Activated effector memory CD4-positive, alpha-beta T cell treated with anti-CD3 and anti-CD28 coated beads, Interleukin-2, amount 50 U/mL, for 16 hours (primary cell): ENCODE results near the gene GRB10.
"Not testable (repeated sequence)": the region's sequence is repeated elsewhere in the genome, so short reads cannot be mapped to it uniquely, and the experiment has no call there.

Experiments
- DNase-seq: peaks from one replicate; pipeline ENCODE4 v3.0.0-alpha.2; 2020

Gene GRB10

DNA sequence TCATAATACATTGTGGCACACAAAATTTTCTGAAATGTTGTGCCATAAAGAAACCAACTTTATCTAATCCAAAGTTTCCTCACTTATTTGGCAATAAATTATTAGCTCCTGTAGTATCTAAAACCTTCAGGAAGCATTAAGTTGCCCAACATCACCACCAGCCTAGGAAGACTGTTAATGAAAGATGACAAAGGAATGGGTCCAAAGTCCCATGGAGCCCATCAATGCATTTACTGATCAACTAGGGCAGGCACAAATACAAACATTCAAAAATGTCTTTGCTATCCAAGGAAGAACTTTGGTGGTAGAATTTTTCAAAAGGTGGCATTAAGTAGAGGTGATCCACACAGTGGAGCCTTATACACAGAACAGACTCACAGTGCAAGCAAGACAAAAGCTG, 4.5 kb downstream of the GRB10 start:
- DNase-seq = no peak

DNA sequence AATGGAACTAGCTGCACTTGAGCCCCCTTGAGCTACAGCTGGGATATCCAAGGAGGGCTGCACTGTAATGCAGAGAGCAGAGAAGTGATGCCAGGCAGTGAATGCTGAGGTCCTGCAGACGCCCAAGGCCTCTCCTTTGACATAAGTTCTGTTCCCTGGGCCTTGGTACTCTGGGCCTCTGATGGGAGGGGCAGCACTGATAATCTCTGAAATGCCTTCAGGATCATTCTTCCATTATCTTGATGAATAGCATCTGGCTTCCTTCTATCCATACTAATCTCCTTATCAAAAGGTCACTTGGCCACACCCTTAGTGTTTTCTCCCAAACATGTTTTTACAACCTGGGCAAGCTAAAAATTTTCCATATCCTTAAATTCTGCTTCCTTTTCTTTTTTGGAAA, 6.9 kb downstream of the GRB10 start:
- no peak for DNase-seq

DNA sequence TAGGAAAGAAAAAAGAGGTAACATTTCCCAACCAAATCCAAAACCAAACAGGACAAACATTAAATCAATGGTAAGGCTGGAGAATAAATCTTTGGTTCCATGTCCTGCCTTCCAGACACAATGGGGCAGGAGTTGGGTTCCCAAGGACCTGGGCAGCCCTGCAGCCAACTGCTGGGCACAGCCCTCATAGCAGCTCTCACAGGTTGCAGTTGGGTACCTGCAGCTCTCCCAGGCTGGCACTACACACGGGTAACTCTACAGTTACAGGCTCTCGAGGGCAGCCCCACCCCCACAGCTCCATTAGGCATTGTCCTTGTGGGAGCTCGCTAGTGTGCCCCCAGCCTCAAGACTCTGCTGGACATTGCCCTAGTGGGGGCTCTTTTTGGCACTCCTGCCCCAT, 7.5 kb downstream of the GRB10 start:
- DNase-seq = no peak

DNA sequence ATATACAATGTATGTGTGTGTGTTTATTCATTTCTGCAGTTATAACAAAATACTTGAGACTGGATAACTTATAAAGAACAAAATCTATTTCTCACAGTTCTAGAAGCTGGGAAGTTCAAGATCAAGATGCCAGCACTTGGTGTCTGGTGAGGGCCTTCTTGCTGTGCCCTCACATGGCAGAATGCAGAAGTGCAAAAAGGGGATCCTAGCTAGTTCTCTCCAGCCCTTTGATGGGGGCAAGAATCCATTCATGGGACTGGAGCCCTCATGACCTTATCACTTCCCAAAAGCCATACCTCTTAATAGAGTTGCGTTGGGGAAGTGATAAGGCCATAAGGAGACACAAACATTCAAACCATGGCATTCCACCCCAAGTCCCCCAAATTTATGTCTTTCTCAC, 8.4 kb downstream of the GRB10 start:
- DNase-seq = no peak

DNA sequence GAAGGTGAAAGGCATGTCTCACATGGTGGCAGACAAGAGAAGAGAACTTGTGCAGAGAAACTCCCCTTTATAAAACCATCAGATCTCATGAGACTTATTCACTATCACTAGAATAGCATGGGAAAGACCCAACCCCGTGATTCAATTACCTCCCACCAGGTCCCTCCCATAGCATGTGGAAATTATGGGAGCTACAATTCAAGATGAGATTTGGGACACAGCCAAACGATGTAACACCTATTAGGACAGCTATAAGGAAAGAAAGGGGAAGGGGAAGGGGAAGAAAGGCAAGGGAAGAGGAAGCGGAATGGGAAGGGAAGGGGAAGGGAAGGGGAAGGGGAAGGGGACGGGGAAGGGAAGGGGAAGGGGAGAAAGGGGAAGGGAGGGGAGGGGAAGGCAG, 9.6 kb downstream of the GRB10 start:
- not testable (repeated sequence) for DNase-seq

DNA sequence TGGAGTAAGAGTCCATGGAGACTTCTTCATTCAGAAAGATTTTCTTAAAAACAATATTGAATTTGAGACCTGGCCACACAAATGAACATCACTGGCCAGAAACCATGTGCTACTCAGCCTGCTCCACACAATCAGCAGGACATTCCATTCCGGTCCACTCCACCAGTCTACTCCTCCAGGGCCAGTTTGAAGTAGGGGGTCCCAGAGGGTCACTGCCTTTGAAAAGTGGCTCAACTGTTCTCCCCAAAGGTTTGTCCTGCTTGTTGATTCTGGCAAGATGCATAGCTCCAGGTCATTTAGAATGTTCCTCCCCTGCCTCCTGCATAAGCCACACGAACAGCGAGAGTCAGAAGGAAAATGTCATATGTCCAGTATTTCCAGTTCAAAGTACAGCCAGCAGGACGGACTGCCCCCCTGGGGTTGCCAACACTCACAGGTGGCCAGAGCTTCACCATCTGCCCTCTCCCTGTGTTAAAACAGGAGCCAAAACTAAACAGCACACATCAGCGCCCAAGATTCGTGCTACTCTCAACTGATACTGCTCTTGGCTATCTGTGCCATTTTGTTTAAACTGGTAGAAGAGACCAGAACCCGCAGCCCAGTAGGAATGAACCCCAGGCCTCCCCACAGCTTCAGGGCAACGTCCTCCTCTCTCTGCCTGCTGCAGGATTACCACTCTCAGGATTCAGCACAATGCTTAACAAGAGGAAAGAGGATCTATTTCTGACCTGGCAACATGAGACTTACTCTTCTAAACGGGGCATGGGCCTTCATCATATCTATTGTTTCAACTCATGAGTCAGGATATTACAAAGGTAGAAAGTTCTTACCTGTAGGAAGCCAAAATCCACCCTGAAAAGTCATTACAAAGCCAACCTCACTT, 11.3 kb downstream of the GRB10 start:
- no peak for DNase-seq

DNA sequence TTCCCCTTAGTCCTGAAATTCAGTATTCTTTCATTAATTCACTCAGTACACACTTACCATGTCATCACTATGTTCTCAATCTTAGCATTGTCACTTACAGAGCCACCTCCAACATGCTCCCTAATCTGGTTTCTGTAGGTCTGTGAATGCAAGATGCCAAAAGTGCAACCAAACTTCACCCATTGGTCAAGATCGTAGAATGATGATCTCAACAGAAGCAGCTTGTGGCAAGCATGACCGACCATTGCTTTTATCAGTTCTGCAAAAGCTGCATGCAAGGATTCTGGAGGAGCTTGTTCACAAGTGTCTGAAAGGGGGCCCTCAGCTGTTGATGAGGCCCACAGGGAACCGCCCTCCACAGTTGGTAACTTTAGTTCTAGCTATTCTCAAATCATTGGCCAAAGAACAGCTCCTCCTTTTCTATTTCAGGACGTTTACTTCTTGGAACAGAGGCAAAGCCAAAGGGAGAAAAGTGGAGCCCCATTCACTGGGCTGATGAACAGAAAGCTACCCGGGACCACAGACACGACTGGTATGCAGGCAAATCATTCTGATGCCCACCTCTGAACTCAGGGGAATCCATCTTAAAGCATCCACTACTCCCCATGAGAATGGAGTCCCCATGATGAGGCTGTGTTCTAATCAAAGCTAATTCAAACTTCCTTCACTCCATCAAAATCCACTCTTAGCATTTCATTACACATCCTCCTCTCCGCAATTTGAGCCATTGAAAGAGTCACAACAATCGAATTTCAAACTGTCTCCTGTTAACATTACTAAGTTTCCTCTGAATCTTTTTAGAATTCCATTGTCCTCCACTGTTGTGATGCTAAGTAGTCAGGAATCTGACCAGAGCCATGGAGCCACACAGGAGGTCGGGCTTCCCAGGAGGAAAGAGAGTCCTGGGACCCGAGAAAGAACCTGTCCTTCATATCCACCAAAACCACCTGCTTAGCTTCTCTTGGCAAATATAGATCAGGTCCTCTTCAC, 13.9 kb downstream of the GRB10 start:
- DNase-seq = no peak

DNA sequence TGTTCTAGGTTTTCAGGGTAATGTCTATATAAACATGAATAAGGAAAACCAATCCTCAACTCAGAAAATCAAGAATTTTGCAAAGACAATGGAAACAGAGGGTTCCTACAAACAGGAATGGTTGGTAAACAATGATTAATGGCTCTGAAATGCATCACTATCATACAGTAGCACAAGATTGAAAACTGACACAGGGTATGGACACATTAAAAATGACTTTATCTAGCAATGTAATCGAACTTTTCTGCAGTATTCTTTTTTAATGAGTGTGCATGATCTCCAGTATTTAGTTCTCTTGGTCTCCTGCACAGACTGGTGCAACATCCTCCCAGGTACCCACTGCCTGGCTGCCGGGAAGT, 15.9 kb downstream of the GRB10 start:
- no peak for DNase-seq

DNA sequence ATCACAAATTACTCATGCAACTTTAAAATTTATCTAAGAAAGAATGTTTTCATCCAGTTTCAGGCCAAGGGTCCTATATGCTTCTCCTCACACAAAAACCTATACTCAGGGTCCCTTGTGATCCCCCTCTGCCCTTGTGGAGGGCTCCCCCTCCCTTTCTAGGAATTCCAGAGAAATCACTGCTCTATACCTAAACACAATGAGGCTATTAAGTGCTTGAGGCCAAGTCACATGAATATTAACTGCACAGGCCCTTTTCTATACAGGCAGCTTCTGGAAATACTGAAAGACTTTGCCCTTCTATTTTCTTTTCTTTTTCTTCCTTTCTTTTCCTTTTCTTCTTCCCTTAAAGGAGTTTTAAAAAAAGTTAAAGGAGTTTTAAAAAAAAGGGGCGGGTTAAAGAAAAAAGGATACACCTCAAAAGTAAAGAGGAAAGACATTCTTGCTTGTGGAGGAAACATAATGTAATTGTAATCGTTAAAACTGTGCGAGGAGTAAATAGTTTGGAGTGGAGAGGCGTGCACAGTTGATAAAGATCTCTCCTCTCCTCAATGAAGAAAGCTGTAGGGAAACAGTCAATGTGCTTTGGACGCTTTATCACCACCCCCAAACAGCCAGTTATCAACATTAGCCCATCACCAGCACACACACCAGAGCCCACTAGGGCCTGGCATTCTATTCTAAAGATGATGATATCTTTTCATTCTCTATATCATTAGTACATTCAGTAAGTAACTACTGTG, 16.4 kb downstream of the GRB10 start:
- no peak for DNase-seq

DNA sequence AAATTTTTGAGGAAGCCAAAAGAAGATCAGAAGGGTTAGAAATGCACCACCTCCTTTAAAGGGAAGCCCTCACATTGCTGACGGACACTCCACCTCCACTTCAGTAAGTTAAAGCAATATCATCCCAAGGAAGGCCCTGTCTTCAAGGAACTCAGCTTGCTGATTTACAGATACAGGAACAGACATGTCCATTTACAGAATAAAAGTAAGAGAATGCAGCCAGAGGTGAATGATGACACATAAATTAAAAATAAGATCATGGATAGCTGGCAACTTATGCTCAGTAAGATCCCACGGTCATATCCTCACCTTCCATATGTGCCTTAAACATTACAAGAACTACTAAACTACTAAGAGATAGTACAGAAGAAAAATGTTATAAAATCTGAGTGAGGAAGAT, 20.4 kb downstream of the GRB10 start:
- no peak for DNase-seq

DNA sequence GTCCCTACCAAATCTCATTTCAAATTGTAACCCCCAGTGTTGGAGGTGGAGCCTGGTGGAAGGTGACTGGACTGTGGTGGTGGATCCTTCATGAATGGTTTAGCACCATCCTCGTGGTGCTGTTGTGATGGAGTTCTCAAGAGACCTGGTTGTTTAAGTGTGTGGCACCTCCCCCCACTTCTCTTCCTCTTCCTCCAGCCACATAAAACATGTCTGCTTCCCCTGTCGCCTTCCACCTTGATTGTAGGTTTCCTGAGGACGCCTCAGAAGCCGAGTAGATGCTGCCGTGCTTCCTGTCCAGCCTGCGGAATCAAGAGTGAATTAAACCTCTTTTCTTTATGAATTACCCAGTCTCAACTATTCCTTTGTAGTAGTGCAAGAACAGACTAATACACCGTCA, 21.0 kb downstream of the GRB10 start:
- no peak for DNase-seq

DNA sequence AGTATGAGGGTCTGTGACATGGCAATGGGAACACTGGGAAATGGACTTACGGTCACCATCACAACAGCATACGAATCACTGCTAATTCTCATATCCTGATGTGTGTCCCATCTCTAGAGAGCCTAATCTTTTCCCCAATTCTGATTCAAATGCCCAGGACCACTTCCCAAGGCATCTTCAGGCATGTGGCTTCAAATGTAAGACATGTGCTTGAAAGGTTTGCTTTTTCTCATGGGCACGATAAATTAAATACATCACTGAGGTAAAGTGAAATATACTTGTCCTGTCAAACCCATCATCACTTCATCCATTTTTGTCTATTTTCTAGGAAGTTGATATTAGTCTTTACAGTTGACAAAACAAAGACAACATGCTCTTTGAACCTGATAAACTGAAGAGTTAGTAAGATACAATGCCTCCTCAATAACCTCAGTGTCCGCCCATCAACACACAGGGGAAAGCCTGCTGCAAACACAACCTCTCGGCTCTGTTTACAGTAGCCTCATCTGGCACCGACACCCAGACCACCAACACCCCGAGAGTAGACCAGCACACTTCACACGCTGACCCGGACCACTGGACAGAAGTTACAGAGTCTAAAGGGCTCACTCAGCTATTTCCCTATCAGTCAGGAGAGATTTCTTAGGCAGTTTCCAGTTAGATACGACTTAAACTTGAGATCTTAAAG, 24.8 kb downstream of the GRB10 start:
- DNase-seq = no peak

DNA sequence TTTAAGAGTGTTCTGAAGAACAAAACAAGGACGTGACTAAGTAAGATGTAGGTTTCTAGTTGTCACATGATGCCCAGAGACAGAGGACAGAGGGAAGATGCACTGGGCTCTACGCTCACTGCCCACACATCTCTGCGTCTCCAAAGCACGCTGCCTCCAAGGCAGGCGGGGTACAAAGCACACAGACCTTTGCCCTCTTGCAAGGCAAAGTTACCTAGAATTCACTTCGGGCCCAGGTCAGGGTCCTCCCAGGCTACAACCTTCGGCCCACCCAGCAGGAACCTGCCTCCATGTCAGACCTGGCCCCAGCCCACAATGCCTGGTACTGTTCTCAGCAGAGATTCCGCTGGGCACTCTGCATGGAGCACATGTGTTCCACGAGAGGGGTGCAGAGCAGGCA, 26.5 kb downstream of the GRB10 start:
- no peak for DNase-seq

DNA sequence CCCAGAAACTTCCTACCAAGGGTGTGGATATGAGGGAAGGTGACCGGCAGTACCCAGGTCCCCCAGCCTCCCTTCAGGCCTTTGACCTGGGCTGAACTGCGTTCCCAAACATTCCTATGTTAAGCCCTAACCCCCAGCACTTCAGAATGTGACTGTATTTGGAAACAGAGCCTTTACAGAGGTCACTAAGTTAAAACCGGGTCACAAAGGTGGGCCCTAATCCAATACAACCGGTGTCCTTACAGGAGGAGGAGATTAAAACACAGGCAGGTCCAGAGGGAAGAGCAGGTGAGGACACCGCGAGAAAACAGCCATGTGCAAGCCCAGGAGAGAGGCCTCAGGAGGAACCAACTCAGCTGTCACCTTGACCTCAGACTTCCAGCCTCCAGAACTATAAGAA, 28.0 kb downstream of the GRB10 start:
- DNase-seq = no peak

DNA sequence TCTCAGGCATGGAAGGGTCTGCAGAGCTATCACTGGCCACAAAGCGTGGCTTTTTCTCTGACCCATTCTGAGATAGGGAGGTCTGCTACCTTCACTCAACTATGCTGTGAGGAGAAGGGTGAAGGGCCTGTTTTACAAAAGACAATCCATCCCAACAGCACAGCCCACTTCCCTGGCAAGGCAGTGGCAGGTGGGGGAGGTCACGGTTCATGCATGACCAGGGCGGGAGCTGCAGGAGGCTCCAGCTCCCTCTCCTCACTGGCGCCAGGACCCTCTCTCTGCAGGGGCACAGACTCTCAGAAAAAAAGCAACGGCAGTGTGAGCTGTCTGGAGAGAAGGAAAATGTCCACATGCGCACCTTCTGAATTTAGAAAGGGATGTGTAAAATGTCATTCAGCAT, 28.5 kb downstream of the GRB10 start:
- DNase-seq = no peak

DNA sequence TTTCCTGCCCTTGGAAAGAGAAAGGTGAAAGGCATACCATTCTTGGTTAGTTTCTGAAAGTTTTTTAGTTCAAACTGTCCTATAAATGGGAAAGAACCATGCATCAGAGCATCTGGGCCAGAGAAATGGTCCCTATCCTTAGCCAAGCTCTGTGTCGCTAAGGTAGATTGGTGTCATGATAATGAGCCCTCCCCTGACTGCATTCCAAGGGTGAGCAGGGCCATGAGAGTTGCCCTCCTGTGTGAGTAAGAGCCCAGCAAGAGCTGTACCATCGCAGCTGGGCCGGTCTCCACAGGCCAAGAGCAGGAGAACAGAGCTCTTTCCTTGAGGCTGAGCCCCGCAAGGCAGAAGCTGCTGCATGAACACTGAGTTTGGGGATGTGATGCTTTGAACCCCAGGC, 30.3 kb downstream of the GRB10 start:
- DNase-seq = no peak

DNA sequence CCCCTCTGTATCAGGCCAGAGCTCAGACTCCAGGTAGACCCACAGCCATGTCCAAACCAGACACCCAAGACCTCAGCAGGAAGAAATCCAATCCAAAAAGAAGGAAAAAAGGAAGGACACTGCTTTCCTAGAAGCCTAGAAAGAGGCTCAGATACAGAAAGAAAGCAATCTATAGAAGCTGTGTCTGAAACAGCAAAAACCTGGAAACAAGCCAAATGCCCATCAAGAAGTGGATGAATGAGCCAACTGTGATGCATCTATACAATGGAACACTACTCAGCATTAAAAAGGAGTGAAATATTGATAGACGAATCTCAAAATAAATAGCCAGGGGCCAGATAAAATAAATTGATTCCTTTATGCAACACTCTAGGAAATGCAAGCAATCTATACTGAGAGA, 31.6 kb downstream of the GRB10 start:
- no peak for DNase-seq

DNA sequence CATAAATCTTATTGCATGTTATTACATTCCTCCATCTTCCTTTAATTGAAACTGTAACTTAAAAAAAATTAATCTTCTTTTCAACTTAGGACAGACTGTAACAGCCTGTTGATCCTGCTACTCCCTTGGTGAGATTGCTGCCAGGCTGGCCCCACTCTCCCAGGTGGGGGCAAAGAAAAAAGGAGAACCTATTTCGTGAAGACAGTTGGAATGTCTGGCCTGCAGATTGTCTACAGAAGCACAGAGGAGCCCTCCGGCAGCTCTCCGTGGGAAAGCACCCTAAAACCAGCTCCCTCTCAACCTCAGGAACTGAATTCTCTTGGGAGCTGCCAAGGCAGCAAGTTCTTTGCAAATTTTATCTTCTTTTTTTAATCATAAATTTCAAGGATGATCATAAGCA, 32.8 kb downstream of the GRB10 start:
- DNase-seq = no peak

DNA sequence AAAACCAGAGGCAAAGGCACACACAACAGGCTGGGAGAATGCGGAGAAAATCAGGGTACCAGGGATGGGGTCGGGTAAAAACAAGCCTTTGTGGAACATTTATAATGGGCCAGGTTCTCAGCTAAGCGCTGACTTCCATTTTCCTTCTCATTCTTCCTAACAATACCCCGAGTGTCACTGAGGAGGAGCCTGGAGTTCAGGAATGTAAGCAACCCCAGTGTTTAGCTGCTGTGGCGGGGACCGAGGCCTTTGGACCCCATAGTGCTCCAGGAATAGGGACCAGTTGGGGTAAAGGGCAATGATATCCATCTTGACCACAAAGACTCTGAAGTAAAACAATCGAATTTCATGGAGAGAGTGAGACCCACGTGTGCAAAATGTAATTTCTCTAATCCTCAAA, 34.2 kb downstream of the GRB10 start:
- DNase-seq = no peak

DNA sequence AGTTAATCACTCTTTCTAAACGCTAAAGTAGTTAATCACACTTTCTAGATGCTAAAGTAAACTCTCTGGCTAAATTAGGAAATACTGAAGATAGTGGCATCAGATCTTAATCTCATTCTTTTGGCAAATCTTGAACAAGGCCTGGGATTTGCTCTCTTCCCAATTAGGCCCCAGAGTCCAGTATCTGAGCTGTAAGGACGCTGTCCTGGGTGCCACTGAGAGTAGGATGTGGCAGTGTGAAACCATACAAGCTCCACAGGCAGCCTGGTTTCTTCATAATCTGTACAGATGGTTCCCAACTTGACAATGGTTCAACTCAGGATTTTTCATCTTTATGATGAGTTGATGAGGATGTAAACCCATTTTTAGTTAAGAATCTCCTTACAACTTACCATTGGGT, 36.9 kb downstream of the GRB10 start:
- DNase-seq = no peak

DNA sequence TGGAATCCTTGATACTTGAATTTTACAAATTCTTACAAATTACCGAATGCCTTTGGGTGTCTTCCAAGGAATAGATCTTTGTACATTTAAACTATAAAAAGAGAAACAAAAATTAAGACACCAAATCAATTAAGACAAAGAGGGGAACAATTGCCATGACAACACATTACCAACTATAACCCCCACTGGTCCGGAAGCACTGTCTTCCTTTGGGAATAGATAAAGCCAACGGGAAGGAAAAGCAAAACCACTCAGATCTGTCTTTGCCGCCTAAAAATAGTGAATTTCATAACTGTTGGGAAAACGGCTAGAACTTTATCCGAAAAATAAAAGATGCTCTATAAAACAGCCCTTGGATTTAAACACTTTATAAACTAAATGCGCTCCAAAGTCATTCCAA, 37.4 kb downstream of the GRB10 start:
- no peak for DNase-seq

DNA sequence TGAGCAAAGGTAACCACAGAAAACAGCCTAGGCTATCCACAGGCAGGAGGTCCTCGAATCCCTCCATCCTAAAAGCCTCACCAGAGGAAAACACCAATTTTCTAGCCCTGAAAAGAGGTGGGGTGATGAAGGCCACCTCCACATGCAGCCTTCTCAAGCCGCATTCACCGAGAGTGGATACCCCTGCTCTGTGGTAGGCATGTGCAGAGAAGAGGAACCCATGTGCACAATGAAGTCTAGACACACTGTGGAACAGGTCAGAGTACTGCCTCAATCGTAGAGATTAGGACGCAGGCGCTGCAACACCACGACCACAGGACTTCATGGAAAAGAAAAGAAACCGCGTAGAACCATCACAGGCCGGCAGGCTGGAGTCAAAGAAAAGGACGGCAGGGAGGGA, 38.8 kb downstream of the GRB10 start:
- no peak for DNase-seq

DNA sequence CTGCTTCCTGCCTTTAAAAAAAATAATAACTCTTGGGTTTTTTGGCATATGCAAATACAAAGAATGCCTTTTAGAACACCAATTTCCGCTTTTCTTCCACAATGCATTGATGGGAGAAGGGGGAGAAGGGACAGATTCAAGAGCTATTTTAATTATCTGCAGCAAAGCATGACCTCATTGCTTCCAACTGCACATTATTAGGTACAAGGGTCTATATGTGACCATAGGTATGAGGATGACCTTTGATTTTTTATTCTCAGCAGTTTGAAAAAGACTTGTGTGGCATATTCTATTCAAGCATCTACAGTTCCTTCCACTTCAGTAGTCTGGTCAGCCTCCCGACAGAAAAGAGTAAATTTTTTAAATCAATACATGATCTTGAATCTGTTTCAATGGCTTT, 39.7 kb downstream of the GRB10 start:
- no peak for DNase-seq
